Neural cell (in vitro differentiated cells): Measurements from ENCODE around the gene NEU2.

Source experiments
- CTCF ChIP-seq: fragments of 450-650 bp; IDR thresholded peaks from 2 replicates; pipeline ENCODE4 v1.5.1; 2014; ENCODE audit warnings: antibody characterized with exemption, mild to moderate bottlenecking, moderate library complexity; ENCODE audit not compliant: poor library complexity, severe bottlenecking
- EP300 ChIP-seq: fragments of 450-650 bp; conservative IDR thresholded peaks from 2 replicates; pipeline ENCODE4 v1.6.1; 2014; ENCODE audit warnings: antibody characterized with exemption, mild to moderate bottlenecking, moderate library complexity; ENCODE audit not compliant: poor library complexity, severe bottlenecking
- EZH2 ChIP-seq: fragments of 200-600, 300-800 bp; shearing (Covaris generic), sonication (generic); IDR thresholded peaks from 2 replicates; pipeline ENCODE4 v1.6.1; 2014; ENCODE audit warnings: antibody characterized with exemption, low read length, borderline replicate concordance, mild to moderate bottlenecking; ENCODE audit not compliant: insufficient read depth, poor library complexity, severe bottlenecking
- MXI1 ChIP-seq: fragments of 450-650 bp; conservative IDR thresholded peaks from 2 replicates; pipeline ENCODE4 v1.6.1; 2014; ENCODE audit warnings: antibody characterized with exemption, mild to moderate bottlenecking; ENCODE audit not compliant: poor library complexity, severe bottlenecking
- POLR2AphosphoS5 ChIP-seq: IDR thresholded peaks from 2 replicates; pipeline ENCODE4 v1.6.1; 2012
- REST ChIP-seq: IDR thresholded peaks from 2 replicates; pipeline ENCODE4 v1.6.1; 2012; ENCODE audit warnings: borderline replicate concordance
- TAF1 ChIP-seq: IDR thresholded peaks from 2 replicates; pipeline ENCODE4 v1.6.1; 2012; ENCODE audit warnings: low read depth

- TF ChIP-seq CTCF: no peak
- TF ChIP-seq REST: no peak
- TF ChIP-seq EZH2: no peak
- TF ChIP-seq POLR2AphosphoS5: no peak
- TF ChIP-seq EP300: no peak
- TF ChIP-seq TAF1: no peak
- TF ChIP-seq MXI1: no peak
Observed at GRCh38 chr2:233072838-233073237, 40.4 kb downstream of the NEU2 start.
